HEK293 (cell line): Measurements from ENCODE around the gene KCNS3.

ENCODE experiments used
- CTCF ChIA-PET: fragments of 350-600 bp; formaldehyde crosslinking; extraction: SDS; loops from one replicate; lab custom pipeline; 2021; ENCODE audit warnings: antibody characterized with exemption; lab: Yijun Ruan, JAX
- POLR2A ChIA-PET: fragments of 300-600 bp; formaldehyde crosslinking; extraction: SDS; loops from one replicate; lab custom pipeline; 2020; ENCODE audit warnings: antibody characterized with exemption, inconsistent platforms; lab: Yijun Ruan, JAX
- H3K27ac ChIP-seq: fragments of 200-500 bp; sonication (Bioruptor generic); 2 replicates; pipeline ENCODE4 v1.5.1; 2014; ENCODE audit warnings: low read depth, low read length, control low read depth, inconsistent platforms; ENCODE audit errors: extremely low read depth
- H3K36me3 ChIP-seq, 2 experiments: fragments of 200-500 bp in 1 of 2; sonication (Bioruptor generic) in 1 of 2; 1 replicate in 1 of 2; 2 replicates in 1 of 2; pipeline ENCODE4 v1.5.1; 2014 to 2017; ENCODE audit warnings: inconsistent platforms in 2 of 2, low read length in 2 of 2; ENCODE audit not compliant: control insufficient read depth in 2 of 2, insufficient read depth in 1 of 2
- H3K4me1 ChIP-seq: fragments of 200-500 bp; sonication (Bioruptor generic); 2 replicates; pipeline ENCODE4 v1.5.1; 2014; ENCODE audit warnings: mild to moderate bottlenecking, low read length, inconsistent platforms; ENCODE audit not compliant: control insufficient read depth, insufficient read depth
- H3K4me3 ChIP-seq: 2 replicates; pipeline ENCODE4 v1.5.1; 2011; ENCODE audit warnings: low read depth, mild to moderate bottlenecking, control low read depth, low read length, moderate library complexity
- H3K9me3 ChIP-seq: fragments of 200-500 bp; sonication (Bioruptor generic); 2 replicates; pipeline ENCODE4 v1.5.1; 2014; ENCODE audit warnings: low read depth, low read length, inconsistent platforms; ENCODE audit not compliant: control insufficient read depth, insufficient read depth
- HOXD13 ChIP-seq: sonication (generic); formaldehyde crosslinking; IDR thresholded peaks from 2 replicates; pipeline ENCODE4 v1.8.0; 2022; ENCODE audit warnings: missing genetic modification reagents, borderline replicate concordance
- SP3 ChIP-seq: fragments of 450-650 bp; formaldehyde crosslinking; IDR thresholded peaks from 2 replicates; pipeline ENCODE4 v1.5.1; 2016; ENCODE audit warnings: missing biosample characterization, missing genetic modification characterization
- YY1 ChIP-seq: fragments of 450-650 bp; formaldehyde crosslinking; IDR thresholded peaks from 2 replicates; pipeline ENCODE4 v1.5.1; 2018; ENCODE audit warnings: missing biosample characterization, missing genetic modification characterization
- ZBTB17 ChIP-seq: fragments of 450-650 bp; formaldehyde crosslinking; IDR thresholded peaks from 2 replicates; pipeline ENCODE4 v1.5.1; 2016; ENCODE audit warnings: missing biosample characterization, missing genetic modification characterization
- ZEB2 ChIP-seq: fragments of 450-650 bp; formaldehyde crosslinking; IDR thresholded peaks from 2 replicates; pipeline ENCODE4 v1.5.1; 2016; ENCODE audit warnings: missing biosample characterization, missing genetic modification characterization
- ZFP37 ChIP-seq: fragments of 450-650 bp; formaldehyde crosslinking; IDR thresholded peaks from 2 replicates; pipeline ENCODE4 v1.5.1; 2016; ENCODE audit warnings: missing biosample characterization, missing genetic modification characterization
- ZNF223 ChIP-seq: fragments of 450-650 bp; formaldehyde crosslinking; IDR thresholded peaks from 2 replicates; pipeline ENCODE4 v1.5.1; 2016; ENCODE audit warnings: missing biosample characterization, missing genetic modification characterization
- ZNF394 ChIP-seq: fragments of 450-650 bp; formaldehyde crosslinking; IDR thresholded peaks from 2 replicates; pipeline ENCODE4 v1.5.1; 2016; ENCODE audit warnings: missing biosample characterization, missing genetic modification characterization, mild to moderate bottlenecking, moderate library complexity, borderline replicate concordance
- ZNF473 ChIP-seq: fragments of 450-650 bp; formaldehyde crosslinking; IDR thresholded peaks from 2 replicates; pipeline ENCODE4 v1.5.1; 2017; ENCODE audit warnings: missing biosample characterization, missing genetic modification characterization
- ZNF510 ChIP-seq: fragments of 450-650 bp; formaldehyde crosslinking; IDR thresholded peaks from 2 replicates; pipeline ENCODE4 v1.5.1; 2018; ENCODE audit warnings: mild to moderate bottlenecking, missing genetic modification characterization, missing biosample characterization; ENCODE audit not compliant: insufficient replicate concordance
- ZNF610 ChIP-seq: fragments of 450-650 bp; formaldehyde crosslinking; IDR thresholded peaks from 2 replicates; pipeline ENCODE4 v1.5.1; 2016; ENCODE audit warnings: missing biosample characterization, missing genetic modification characterization, borderline replicate concordance
- ZNF664 ChIP-seq: fragments of 450-650 bp; formaldehyde crosslinking; IDR thresholded peaks from 2 replicates; pipeline ENCODE4 v1.5.1; 2016; ENCODE audit warnings: missing biosample characterization, missing genetic modification characterization
- ZNF791 ChIP-seq: fragments of 450-650 bp; formaldehyde crosslinking; IDR thresholded peaks from 2 replicates; pipeline ENCODE4 v1.5.1; 2016; ENCODE audit warnings: missing biosample characterization, missing genetic modification characterization
- ZNF843 ChIP-seq: fragments of 450-650 bp; formaldehyde crosslinking; IDR thresholded peaks from 2 replicates; pipeline ENCODE4 v1.5.1; 2016; ENCODE audit warnings: missing biosample characterization, missing genetic modification characterization
- TF ChIP-seq, protein P1 (sequence below): fragments of 450-650 bp; formaldehyde crosslinking; IDR thresholded peaks from 2 replicates; pipeline ENCODE4 v1.5.1; 2016; ENCODE audit warnings: missing biosample characterization, missing genetic modification characterization
- TF ChIP-seq, protein P2 (sequence below): fragments of 450-650 bp; formaldehyde crosslinking; conservative IDR thresholded peaks from 2 replicates; pipeline ENCODE4 v1.5.1; 2016; ENCODE audit warnings: low read depth, missing biosample characterization, missing genetic modification characterization
- TF ChIP-seq, protein P3 (sequence below): fragments of 450-650 bp; formaldehyde crosslinking; IDR thresholded peaks from 2 replicates; pipeline ENCODE4 v1.5.1; 2016; ENCODE audit warnings: missing biosample characterization, missing genetic modification characterization
- TF ChIP-seq, protein P4 (sequence below): fragments of 450-650 bp; formaldehyde crosslinking; IDR thresholded peaks from 2 replicates; pipeline ENCODE4 v1.5.1; 2017; ENCODE audit warnings: missing biosample characterization, missing genetic modification characterization

KCNS3 gene

DNA sequence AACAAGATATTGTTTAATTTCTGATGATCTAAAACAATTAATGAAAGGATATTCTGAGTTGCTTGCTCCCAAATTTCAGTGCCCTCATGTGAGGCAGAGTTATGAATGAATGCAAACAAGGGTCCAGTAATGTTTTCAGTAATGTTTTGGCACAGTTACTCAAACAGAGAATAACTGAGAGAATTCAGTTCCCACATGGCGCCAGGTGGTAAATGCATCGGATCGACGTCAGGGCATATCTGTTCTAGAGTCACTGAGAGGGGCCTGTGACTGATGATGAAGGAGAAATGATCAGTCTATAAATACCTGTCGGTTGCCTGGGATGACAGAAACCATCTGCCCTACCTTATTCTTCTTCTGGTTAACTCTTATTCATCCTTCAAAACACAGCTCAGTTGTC is 81.4 kb downstream of the KCNS3 start:
- Histone ChIP-seq H3K9me3 (no peaks in the 10 kb centered on the region), H3K4me3 (no peak overlapping the region), H3K27ac (no peak overlapping the region), H3K4me1 (no peaks in the 10 kb centered on the region), H3K36me3 (no peaks in the 10 kb centered on the region)
- TF ChIP-seq ZNF610 (no peak), ZFP37 (tag by site-specific recombination) (no peak), ZNF394 (no peak), ZNF510 (tag by site-specific recombination) (no peak), ZNF664 (tag by site-specific recombination) (no peak), ZEB2 (tag by site-specific recombination) (no peak), ZNF843 (tag by site-specific recombination) (no peak), HOXD13 (CRISPR knock-in tag) (no peak), ZNF791 (tag by site-specific recombination) (no peak), ZNF223 (tag by site-specific recombination) (no peak)
- TF ChIP-seq, protein P1, sequence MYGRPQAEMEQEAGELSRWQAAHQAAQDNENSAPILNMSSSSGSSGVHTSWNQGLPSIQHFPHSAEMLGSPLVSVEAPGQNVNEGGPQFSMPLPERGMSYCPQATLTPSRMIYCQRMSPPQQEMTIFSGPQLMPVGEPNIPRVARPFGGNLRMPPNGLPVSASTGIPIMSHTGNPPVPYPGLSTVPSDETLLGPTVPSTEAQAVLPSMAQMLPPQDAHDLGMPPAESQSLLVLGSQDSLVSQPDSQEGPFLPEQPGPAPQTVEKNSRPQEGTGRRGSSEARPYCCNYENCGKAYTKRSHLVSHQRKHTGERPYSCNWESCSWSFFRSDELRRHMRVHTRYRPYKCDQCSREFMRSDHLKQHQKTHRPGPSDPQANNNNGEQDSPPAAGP, result no peak
- ChIA-PET CTCF (no interaction called here), POLR2A (interaction anchor here (1.0 kb wide), 1 partner anchor 206 kb away, joined by 4 read pairs; the partner anchor contains the start of genes GEN1 and SMC6)

DNA sequence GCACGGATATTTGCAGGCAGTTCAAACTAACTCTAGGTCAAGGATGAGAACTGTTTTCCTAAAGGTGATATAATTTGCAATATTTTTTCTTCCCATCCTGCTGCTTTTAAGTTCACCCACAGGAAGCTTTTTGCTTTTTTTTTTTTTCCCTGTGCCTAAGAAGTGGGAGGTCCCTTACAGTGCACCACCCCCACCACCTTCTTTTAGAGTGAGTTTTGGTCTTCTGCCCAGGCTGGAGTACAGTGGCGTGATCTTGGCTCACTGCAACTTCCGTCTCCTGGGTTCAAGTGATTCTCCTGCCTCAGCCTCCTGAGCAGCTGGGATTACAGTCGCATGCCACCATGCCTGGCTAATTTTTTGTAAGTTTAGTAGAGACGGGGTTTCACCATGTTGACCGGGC is 82.5 kb downstream of the KCNS3 start:
- H3K27ac ChIP-seq, result no peak overlapping the region
- POLR2A ChIA-PET, result no interaction called here
- TF ChIP-seq, protein P2, sequence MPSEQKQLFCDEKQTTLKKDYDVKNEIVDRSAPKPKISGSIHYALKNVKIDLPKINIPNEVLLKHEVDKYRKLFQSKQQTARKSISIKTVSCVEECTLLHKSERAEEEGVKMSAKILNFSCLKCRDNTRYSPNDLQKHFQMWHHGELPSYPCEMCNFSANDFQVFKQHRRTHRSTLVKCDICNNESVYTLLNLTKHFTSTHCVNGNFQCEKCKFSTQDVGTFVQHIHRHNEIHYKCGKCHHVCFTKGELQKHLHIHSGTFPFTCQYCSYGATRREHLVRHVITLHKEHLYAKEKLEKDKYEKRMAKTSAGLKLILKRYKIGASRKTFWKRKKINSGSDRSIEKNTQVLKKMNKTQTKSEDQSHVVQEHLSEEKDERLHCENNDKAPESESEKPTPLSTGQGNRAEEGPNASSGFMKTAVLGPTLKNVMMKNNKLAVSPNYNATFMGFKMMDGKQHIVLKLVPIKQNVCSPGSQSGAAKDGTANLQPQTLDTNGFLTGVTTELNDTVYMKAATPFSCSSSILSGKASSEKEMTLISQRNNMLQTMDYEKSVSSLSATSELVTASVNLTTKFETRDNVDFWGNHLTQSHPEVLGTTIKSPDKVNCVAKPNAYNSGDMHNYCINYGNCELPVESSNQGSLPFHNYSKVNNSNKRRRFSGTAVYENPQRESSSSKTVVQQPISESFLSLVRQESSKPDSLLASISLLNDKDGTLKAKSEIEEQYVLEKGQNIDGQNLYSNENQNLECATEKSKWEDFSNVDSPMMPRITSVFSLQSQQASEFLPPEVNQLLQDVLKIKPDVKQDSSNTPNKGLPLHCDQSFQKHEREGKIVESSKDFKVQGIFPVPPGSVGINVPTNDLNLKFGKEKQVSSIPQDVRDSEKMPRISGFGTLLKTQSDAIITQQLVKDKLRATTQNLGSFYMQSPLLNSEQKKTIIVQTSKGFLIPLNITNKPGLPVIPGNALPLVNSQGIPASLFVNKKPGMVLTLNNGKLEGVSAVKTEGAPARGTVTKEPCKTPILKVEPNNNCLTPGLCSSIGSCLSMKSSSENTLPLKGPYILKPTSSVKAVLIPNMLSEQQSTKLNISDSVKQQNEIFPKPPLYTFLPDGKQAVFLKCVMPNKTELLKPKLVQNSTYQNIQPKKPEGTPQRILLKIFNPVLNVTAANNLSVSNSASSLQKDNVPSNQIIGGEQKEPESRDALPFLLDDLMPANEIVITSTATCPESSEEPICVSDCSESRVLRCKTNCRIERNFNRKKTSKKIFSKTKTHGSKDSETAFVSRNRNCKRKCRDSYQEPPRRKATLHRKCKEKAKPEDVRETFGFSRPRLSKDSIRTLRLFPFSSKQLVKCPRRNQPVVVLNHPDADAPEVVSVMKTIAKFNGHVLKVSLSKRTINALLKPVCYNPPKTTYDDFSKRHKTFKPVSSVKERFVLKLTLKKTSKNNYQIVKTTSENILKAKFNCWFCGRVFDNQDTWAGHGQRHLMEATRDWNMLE (tag by site-specific recombination), result no peak
- no peak for TF ChIP-seq SP3 (tag by site-specific recombination)
- no peak for TF ChIP-seq ZNF473 (tag by site-specific recombination)
- TF ChIP-seq, protein P3, sequence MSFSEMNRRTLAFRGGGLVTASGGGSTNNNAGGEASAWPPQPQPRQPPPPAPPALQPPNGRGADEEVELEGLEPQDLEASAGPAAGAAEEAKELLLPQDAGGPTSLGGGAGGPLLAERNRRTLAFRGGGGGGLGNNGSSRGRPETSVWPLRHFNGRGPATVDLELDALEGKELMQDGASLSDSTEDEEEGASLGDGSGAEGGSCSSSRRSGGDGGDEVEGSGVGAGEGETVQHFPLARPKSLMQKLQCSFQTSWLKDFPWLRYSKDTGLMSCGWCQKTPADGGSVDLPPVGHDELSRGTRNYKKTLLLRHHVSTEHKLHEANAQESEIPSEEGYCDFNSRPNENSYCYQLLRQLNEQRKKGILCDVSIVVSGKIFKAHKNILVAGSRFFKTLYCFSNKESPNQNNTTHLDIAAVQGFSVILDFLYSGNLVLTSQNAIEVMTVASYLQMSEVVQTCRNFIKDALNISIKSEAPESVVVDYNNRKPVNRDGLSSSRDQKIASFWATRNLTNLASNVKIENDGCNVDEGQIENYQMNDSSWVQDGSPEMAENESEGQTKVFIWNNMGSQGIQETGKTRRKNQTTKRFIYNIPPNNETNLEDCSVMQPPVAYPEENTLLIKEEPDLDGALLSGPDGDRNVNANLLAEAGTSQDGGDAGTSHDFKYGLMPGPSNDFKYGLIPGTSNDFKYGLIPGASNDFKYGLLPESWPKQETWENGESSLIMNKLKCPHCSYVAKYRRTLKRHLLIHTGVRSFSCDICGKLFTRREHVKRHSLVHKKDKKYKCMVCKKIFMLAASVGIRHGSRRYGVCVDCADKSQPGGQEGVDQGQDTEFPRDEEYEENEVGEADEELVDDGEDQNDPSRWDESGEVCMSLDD (tag by site-specific recombination), result no peak
- TF ChIP-seq YY1 (tag by site-specific recombination), result no peak
- TF ChIP-seq ZBTB17 (tag by site-specific recombination), result no peak
- TF ChIP-seq, protein P4, sequence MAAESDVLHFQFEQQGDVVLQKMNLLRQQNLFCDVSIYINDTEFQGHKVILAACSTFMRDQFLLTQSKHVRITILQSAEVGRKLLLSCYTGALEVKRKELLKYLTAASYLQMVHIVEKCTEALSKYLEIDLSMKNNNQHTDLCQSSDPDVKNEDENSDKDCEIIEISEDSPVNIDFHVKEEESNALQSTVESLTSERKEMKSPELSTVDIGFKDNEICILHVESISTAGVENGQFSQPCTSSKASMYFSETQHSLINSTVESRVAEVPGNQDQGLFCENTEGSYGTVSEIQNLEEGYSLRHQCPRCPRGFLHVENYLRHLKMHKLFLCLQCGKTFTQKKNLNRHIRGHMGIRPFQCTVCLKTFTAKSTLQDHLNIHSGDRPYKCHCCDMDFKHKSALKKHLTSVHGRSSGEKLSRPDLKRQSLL, result no peak
- TF ChIP-seq, all 188 proteins: peak for 0
- CTCF ChIA-PET, result no interaction called here
- Histone ChIP-seq H3K4me3 (no peak overlapping the region), H3K9me3 (no peaks in the 10 kb centered on the region), H3K4me1 (no peaks in the 10 kb centered on the region), H3K36me3 (no peaks in the 10 kb centered on the region)
